NCI-H510A treated with DMSO at 0.1 percent for 48 hours (cell line): ENCODE data around the gene TBC1D2B.

Experiments used
- DNase-seq: peaks from one replicate; lab custom pipeline; 2025; lab: John Stamatoyannopoulos, UW

The TBC1D2B gene

GRCh38 chr15:78072080-78072892 lies 5.2 kb downstream of the TBC1D2B start:
- no peak for DNase-seq

DNA sequence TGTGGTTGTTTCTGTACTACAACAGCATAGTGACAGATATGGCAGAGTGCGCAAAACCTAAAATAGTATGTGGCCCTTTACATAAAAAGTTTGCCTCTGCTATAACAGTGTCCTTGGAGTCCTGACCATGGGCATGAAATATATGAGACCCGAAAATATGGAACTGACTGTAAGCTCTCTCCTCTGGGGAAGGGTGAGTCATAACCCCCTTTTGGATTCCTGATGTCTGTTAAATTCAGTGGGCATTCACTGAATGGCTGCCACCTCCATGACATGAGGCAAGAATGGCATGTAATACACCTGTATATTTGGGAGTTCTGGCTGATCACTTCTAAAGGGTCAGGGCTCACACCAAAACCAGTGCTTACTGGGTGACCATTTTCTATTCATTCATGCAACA lies 6.1 kb downstream of the TBC1D2B start:
- DNase-seq: no peak

DNA sequence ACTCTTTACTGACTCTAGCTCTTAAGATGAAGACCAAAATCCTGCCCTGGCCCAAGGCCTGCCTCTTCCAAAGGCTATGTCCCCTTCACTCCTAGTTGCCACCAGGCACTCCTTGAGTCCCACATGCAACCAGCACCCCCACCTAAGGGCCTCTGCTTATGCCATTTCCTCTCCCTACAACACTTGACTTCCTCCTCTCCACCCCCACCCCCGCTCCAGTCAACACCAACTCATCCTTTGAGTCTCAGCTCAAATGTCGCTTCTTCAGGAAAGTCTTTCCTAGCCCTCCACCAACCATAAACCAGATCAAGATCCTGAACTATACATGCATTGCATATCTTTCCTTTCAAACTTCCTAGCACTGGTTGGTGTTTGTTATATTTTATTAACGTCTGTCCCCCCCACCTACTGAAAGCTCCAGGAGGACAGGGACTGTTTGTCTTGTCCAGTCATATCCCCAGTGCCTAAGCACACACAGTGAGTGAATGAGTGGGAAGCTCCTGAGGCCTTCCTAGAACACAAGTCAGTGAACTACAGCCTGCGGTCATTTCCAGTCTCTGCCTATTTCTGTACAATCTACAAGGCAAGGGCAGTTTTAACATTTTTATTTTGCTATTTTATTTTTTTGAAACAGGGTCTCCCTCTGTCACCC lies 7.3 kb downstream of the TBC1D2B start:
- DNase-seq: no peak

GRCh38 chr15:78069462-78070029 lies 8.0 kb downstream of the TBC1D2B start:
- no peak for DNase-seq

DNA sequence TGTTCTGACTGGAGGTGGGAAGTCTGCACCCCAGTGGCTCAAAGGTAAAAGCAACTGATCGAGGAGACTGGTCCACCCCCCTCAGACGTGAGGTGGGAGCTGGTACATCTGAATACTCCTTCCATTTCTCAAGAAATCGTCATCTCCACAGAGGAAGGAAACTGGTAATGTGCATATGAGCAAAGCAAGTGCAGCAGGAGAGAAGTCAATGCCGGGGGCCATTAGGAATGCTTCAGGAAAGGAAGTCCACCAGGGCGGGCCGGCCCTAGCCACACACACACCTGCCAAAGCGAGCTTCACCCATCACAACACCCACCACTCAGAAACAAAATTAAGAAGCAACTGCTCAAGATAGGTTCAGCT lies 8.5 kb downstream of the TBC1D2B start:
- DNase-seq: no peak

- no peak for DNase-seq
These were observed 9.9 kb downstream of the TBC1D2B start for GRCh38 chr15:78067328-78068228.

GRCh38 chr15:78065973-78066946 lies 11.3 kb downstream of the TBC1D2B start:
- DNase-seq: no peak

DNA sequence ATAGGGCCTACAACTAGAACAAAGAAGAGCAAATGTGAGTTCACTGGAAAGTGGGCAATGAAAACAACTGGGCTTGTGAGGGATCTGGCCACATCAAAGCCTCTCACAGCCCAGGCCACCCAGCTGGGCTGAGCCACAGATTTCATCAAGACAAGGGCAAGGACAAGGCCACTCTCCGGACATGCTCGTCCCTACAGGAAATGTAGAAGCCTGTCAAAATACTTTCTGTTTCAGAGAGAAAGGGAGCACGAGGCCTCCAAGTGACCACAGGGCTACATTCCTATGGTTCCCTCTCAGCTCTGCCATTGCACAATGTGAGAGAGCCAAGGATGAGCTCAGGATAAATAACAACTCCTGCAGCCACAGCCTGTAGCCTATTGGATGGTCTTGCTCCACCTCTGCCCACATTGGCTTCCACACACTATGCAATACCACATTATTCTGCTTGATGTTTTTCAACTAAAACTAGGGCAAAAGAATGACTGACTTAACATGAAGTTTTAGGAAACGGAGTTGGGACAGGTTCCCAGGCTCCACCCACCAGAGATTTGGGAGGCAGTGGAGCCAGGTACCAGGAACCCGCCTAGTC lies 12.1 kb downstream of the TBC1D2B start:
- DNase-seq: no peak

DNA sequence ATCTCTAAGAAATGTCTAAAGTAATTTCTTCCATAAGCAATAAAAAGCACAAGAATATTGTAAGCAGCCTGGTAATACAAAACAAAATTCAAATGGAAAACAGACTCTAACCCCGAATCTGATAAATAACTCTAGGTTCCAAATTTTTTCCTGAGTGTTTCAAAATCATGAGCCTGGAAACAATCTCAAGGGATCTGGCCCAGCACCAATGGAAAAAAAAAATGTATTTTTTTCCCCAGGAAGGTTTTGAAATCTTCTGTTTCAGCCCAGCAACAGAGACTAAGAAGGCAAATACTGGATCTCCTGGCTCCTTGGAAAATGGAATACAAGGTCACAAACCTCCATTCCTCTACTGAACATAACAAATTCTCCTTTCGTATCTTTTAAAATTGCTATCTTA lies 13.0 kb downstream of the TBC1D2B start:
- DNase-seq: no peak

DNA sequence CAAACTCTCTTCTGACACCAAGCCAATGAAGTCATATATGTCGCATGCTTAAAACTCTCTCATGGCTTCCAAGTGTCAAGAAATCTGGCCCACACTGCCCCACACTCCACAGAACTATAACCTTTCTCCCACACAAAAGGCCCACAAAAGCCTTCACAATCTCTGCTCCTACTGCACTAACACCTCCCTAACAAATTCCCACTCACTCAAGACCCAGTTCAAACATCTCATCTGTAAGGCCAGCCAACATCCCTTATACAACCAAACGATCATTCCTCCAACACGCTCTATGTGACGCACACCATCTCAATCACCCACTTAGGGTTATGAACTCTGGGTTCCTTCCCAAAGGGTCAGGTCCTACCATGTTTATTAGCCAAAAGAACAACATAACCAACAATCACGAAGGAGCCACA lies 13.5 kb downstream of the TBC1D2B start:
- DNase-seq: no peak

GRCh38 chr15:78063217-78063616 lies 14.3 kb downstream of the TBC1D2B start:
- peak; percentile 11 for DNase-seq

DNA sequence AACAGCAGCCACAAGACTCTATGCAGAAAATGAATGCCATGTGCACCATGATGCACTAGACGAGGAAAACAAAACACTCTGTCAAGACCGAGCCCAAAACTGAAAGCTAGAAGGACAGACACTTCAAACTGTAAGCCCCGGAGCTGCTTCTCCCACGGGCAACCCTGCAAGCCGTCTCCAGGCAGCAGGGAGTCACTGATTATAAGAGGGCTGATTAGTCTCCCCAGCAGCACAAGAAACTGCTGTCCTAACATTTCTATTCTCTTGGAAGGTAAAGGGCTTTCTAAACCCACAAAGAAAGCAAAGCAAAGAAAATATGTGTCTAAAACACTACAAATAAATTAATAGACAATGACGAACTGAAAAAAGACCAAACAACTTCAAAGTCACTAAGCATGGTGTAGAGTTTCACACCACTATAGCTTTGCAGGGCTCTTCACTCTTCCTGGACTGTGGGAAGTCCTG lies 15.5 kb downstream of the TBC1D2B start:
- peak; percentile 68 for DNase-seq

- no peak for DNase-seq
These were observed 17.3 kb downstream of the TBC1D2B start for GRCh38 chr15:78060232-78060631.

- DNase-seq: no peak
These were observed 18.2 kb downstream of the TBC1D2B start for GRCh38 chr15:78059110-78059839.

- DNase-seq: no peak
These were observed 19.0 kb downstream of the TBC1D2B start for GRCh38 chr15:78058401-78058935.

DNA sequence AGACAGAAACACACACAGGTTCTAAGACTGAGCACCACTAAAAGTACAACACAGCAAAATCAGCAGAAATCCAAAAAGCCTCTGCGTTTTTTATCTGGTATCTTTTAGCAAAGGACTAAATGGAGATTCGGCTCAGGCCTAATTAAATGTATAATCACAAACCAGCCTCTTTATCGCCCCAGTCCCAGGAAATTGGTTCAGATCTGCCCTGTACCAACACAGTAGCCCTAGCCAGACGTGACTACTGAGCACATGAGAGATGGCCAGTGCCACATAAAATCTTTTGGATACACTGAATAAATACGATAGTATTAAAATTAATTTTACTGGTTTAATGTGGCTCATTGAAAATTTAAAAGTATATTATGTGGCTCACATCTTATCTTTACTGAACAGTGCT lies 19.7 kb downstream of the TBC1D2B start:
- DNase-seq: no peak

- no peak for DNase-seq
These were observed 20.7 kb downstream of the TBC1D2B start for GRCh38 chr15:78056714-78057269.

GRCh38 chr15:78055919-78056713 lies 21.4 kb downstream of the TBC1D2B start:
- DNase-seq: no peak
